ENCODE results near the gene TFB1M. TPM values are rescaled to one million over a fixed set of nuclear protein-coding genes. Genes with fewer than 3 reads are reported as not detected.
A peak's percentile ranks its signal among the peaks of the same experiment; 100 is the strongest.

The TFB1M gene
- polyA plus RNA-seq, 1 experiment, result 20.4 TPM

DNA sequence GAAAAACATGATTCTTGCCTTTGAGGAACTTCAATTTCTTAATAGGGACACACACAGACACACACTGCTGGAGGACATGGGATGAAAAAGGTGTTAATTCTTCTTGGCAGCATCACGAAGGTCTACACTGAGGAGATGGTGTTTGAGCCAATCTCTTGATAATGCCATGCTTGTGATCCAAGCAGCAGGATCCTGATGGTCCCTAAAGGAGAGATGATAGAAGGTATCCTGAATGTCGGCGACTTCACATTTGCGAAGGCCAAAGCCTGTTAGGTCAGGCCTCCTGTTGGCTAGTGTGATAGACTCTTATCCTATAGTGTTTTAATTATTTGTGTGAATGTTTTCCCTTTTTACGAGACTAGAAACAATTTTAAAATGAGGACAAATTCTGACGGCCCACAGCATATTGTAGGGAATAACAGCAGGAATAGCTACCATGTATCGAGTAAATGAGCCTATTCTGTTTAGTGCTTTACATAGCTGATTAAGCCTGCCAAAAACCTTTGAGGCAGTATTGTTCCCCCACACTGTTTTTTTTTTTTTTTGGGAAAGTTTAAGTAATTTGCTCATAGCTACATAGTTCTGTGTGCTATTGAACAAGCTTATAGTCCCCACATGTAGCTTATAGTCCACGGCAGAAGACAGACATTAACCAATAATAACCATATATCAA is 15.3 kb upstream of the TFB1M start:
- ChIA-PET CTCF (interaction anchor here (0.6 to 5.7 kb wide), 2 partner anchors 165 to 326 kb away, joined by 4 to 46 read pairs; no protein-coding TSS in a partner anchor), POLR2A (no interaction called here)
- Histone ChIP-seq H3K9me3 (ENCODE audit: control insufficient read depth, insufficient read depth, low read length) (no peaks in the 10 kb centered on the region), H3K27me3 (ENCODE audit: control insufficient read depth, insufficient read depth, low read length) (no peaks in the 10 kb centered on the region), H3K4me3 (ENCODE audit: low read depth, low read length) (no peak overlapping the region), H3K27ac (ENCODE audit: low read depth, low read length) (no peak overlapping the region)
- TF ChIP-seq, protein P1, sequence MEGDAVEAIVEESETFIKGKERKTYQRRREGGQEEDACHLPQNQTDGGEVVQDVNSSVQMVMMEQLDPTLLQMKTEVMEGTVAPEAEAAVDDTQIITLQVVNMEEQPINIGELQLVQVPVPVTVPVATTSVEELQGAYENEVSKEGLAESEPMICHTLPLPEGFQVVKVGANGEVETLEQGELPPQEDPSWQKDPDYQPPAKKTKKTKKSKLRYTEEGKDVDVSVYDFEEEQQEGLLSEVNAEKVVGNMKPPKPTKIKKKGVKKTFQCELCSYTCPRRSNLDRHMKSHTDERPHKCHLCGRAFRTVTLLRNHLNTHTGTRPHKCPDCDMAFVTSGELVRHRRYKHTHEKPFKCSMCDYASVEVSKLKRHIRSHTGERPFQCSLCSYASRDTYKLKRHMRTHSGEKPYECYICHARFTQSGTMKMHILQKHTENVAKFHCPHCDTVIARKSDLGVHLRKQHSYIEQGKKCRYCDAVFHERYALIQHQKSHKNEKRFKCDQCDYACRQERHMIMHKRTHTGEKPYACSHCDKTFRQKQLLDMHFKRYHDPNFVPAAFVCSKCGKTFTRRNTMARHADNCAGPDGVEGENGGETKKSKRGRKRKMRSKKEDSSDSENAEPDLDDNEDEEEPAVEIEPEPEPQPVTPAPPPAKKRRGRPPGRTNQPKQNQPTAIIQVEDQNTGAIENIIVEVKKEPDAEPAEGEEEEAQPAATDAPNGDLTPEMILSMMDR (IDR thresholded peaks at IDR 0.05; ENCODE audit: low read depth, low read length), result no peak
- no peak for DNase-seq (ENCODE audit: low read depth, low spot score)

DNA sequence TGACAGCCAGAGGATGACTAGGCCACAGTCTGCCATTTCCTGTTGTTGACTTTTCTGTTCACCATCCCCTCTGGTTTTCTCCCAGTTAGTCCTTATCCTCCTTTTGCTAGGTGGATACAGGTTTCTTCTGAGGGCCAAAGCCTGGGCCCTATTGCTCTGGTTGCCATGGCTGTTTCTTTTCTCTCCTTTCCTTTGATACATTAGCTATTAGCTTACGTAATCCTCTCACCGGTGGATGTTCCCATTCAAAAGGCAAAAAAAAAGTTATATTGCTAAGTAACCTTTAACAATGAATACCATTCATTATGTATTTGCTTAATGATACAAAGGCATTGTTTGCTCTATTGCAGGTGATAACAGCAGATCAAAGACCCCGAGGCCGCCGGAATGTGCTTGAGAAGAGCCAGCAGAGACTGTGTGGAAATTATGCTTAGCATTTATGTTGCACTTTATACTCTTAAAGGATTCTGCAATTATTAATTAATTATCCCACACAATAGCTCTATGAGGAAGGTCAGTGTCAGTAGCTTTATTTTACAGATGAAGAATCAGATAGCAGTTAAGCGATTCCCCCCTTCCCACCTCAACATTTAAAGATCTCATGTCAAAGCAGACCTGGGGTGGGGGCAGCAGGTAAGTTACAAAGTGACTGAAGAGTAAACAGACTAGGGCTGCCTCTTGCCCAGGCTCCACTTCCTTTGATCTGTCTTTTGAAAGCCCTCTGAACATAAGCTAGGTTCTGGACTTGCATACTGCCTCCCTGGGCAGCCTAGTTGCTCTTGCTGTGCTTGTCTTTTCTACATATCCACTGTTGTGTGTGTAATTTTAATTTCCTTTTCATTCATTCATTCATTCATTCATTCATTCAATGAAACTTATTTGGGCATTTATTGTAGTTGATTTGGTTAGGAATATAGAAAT is 14.5 kb upstream of the TFB1M start:
- DNase-seq (ENCODE audit: low read depth, low spot score), result no peak
- POLR2A ChIA-PET, result interaction anchor here (0.5 kb wide), 1 partner anchor 454 kb away, joined by 6 read pairs; no protein-coding TSS in a partner anchor
- no peaks in the 10 kb centered on the region for H3K9me3 ChIP-seq (ENCODE audit: control insufficient read depth, insufficient read depth, low read length)
- no peaks in the 10 kb centered on the region for H3K27me3 ChIP-seq (ENCODE audit: control insufficient read depth, insufficient read depth, low read length)
- CTCF ChIA-PET, result interaction anchor here (0.6 to 5.7 kb wide), 7 partner anchors 11 to 1417 kb away, joined by 3 to 46 read pairs (median 5); no protein-coding TSS in a partner anchor
- no peak overlapping the region for H3K27ac ChIP-seq (ENCODE audit: low read depth, low read length)
- TF ChIP-seq, protein P1 (IDR thresholded peaks at IDR 0.05; ENCODE audit: low read depth, low read length), result no peak
- H3K4me3 ChIP-seq (ENCODE audit: low read depth, low read length), result no peak overlapping the region

DNA sequence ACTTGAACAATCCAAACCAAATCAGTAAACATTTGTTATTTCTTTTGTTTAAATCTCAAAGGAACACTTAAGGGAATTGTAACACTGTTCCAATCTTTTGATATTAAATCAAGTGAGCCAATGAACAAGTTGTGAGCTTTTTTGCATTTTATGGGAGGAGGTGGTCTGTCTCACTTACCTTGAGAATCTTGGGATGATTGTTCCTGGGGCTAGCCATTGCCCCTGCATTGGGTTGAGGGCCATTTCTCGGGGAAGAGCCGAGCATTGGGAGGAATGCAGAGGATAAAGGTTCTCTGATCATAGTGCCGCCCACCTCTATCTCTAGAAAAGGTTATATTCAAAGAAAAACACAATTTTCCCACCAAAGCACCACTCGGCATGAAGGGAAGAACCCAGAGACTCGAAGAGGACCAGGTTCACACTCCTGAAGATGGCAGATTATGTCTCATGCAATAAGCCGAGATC is 13.8 kb upstream of the TFB1M start:
- Histone ChIP-seq H3K27ac (ENCODE audit: low read depth, low read length) (no peak overlapping the region), H3K4me3 (ENCODE audit: low read depth, low read length) (no peak overlapping the region), H3K27me3 (ENCODE audit: control insufficient read depth, insufficient read depth, low read length) (no peaks in the 10 kb centered on the region), H3K9me3 (ENCODE audit: control insufficient read depth, insufficient read depth, low read length) (no peaks in the 10 kb centered on the region)
- TF ChIP-seq, protein P1 (IDR thresholded peaks at IDR 0.05; ENCODE audit: low read depth, low read length), result no peak
- ChIA-PET POLR2A (interaction anchor here (0.6 kb wide), 1 partner anchor 1484 kb away, joined by 4 read pairs; no protein-coding TSS in a partner anchor), CTCF (interaction anchor here (0.6 to 5.7 kb wide), 9 partner anchors 13 to 1418 kb away, joined by 3 to 46 read pairs (median 5); no protein-coding TSS in a partner anchor)
- DNase-seq (ENCODE audit: low read depth, low spot score), result no peak

DNA sequence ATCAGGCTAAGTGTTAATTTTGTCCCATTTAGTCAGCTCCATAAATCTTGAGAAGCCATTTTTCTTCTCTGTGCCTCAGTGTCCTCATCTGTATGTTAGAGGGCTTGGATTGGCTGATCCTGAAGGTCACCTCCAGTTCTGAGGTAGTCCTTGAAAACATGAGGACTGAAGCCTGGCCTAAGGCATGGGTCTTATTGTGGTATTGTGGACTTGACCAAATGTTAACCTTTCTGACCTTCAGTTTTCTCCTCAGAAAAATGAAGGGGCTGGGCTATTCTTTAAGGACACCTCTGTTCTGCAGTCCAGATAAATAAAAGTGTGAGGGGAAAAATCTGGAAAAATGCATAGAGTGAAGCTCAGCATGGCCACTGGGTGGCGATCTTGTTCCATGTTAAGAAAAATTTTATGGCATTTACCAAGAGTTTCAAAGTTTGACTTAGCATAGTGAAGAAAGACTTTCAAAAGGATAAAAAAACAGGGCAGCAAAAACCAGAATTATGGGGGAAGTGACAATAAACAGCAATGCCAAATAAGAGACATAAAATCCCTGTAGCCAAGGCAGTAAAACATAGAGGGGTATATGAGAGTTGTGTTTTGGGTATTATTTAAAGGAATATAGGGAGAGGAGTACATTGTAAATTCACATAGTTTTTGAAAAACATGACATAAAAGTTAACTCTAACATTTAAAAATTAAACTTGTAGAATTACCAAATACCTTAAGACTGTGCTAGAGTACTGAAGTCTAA is 13.2 kb upstream of the TFB1M start:
- TF ChIP-seq, protein P1 (IDR thresholded peaks at IDR 0.05; ENCODE audit: low read depth, low read length), result peak; percentile 73
- ChIA-PET POLR2A (interaction anchor here (0.6 kb wide), 1 partner anchor 1485 kb away, joined by 4 read pairs; no protein-coding TSS in a partner anchor), CTCF (interaction anchor here (0.6 to 5.7 kb wide), 12 partner anchors 12 to 1729 kb away, joined by 3 to 46 read pairs (median 3); no protein-coding TSS in a partner anchor)
- DNase-seq (ENCODE audit: low read depth, low spot score), result peak; percentile 56
- Histone ChIP-seq H3K9me3 (ENCODE audit: control insufficient read depth, insufficient read depth, low read length) (no peaks in the 10 kb centered on the region), H3K4me3 (ENCODE audit: low read depth, low read length) (no peak overlapping the region), H3K27me3 (ENCODE audit: control insufficient read depth, insufficient read depth, low read length) (no peaks in the 10 kb centered on the region), H3K27ac (ENCODE audit: low read depth, low read length) (no peak overlapping the region)
